ENCODE results near the gene MARCHF10.

- TF ChIP-seq POLR2A (IDR thresholded peaks at IDR 0.05; ENCODE audit: low read depth, low read length): no peak
- no peak for TF ChIP-seq CTCF (conservative IDR thresholded peaks at IDR 0.05; ENCODE audit: low read depth, low read length)
- no peak for TF ChIP-seq RCOR1 (IDR thresholded peaks at IDR 0.05; ENCODE audit: insufficient replicate concordance, low read length)
- no peak for TF ChIP-seq ELK1 (IDR thresholded peaks at IDR 0.05; ENCODE audit: borderline replicate concordance, low read depth, low read length)
- no peak for TF ChIP-seq MXI1 (IDR thresholded peaks at IDR 0.05; ENCODE audit: borderline replicate concordance, low read depth, low read length)
- TF ChIP-seq RAD21 (IDR thresholded peaks at IDR 0.05; ENCODE audit: low read length): no peak
- TF ChIP-seq CEBPB (IDR thresholded peaks at IDR 0.05; ENCODE audit: low read depth, low read length): no peak
- TF ChIP-seq SMC3 (IDR thresholded peaks at IDR 0.05; ENCODE audit: low read depth, low read length): no peak
- TF ChIP-seq MAFK (IDR thresholded peaks at IDR 0.05; ENCODE audit: low read depth, low read length): no peak
- no peak for TF ChIP-seq FOS (IDR thresholded peaks at IDR 0.05; ENCODE audit: low read depth, low read length)
- no peak for TF ChIP-seq NFE2L2 (IDR thresholded peaks at IDR 0.05; ENCODE audit: low read depth, low read length)
- no peak for TF ChIP-seq MAZ (IDR thresholded peaks at IDR 0.05; ENCODE audit: borderline replicate concordance, low read depth, low read length)
- no peak for TF ChIP-seq CHD1 (IDR thresholded peaks at IDR 0.05; ENCODE audit: low read depth, low read length)
Measured at GRCh38 chr17:62716834-62717588, 91.1 kb downstream of the MARCHF10 start.

Data from IMR-90 (cell line).